ENCODE measurements around the gene CD151.

Gene CD151

GRCh38 chr11:875769-876301 lies 43.1 kb downstream of the CD151 start:
- no peak for DNase-seq

GRCh38 chr11:876545-876944 lies 43.8 kb downstream of the CD151 start:
- no peak for DNase-seq

- peak; percentile 61 for DNase-seq
These were observed 44.8 kb downstream of the CD151 start for GRCh38 chr11:877565-877964.

DNA sequence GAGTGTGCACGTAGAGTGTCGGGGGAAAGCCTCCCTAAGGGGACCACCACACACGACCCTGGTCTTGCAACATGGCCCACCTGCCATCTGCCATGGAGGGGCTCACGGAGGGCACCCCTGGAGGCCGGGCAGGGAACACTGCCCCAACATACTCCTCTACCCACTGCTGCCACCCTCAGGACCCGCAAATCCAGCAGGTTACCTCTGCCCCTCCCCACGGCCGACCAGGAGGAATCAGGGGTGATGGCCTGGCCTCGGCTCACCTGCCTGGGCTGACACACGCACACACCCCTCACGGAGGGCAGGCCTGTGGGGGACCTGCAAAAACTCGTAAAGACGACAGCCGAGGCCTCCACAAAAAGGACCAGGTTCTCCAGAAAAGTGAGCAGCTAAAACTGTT lies 47.7 kb downstream of the CD151 start:
- no peak for DNase-seq

GRCh38 chr11:882596-882995 lies 49.8 kb downstream of the CD151 start:
- DNase-seq: no peak

GRCh38 chr11:883527-883926 lies 50.8 kb downstream of the CD151 start:
- no peak for DNase-seq

GRCh38 chr11:884578-885070 lies 51.9 kb downstream of the CD151 start:
- DNase-seq: no peak

GRCh38 chr11:886568-886967 lies 53.8 kb downstream of the CD151 start:
- DNase-seq: no peak

GRCh38 chr11:887589-887988 lies 54.8 kb downstream of the CD151 start:
- no peak for DNase-seq

All from stimulated activated CD8-positive, alpha-beta memory T cell treated with anti-CD3 and anti-CD28 coated beads, Interleukin-4, amount 100 ng/mL, for 48 hours (primary cell).